ENCODE measurements around the gene STIM1.
"Not testable (repeated sequence)": the region's sequence is repeated elsewhere in the genome, so short reads cannot be mapped to it uniquely, and the experiment has no call there.

Gene STIM1

DNA sequence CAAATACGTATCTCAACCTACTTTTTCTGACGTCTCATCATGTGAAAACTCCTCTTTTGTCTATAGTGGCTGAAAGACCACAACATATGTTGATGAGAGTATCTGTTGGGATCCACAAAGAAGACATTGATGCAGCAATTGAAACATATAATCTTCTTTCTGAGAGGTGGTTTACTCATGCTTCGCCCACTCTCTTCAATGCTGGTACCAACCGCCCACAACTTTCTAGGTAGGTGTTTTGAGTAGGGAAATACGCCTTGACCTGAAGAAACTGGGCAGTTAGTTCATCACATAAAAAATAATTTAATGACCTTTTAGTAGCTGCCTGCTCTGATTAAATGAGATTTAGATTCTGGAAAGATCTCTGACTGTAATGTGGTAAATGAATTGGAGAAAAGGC lies 256.4 kb downstream of the STIM1 start:
- no peak for DNase-seq (ENCODE audit: low read depth in 2 of 2)

DNA sequence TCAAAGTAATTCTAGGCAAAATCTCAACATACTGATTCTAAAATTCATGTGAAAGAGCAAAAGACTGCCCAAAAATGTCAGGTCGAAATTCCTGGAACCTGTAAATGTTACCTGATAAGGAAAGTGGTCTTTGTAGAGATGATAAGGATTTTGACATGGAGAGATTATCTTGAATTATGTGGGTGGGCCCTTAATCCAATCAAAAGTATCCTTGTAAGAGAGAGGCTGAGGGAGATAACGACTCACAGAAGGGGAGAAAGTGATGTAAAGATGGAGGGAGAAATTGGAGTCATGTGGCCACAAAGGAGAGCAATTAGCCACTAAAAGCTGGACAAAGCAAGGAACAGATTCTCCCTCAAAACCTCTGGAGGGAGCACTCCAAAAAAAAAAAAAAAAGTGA lies 259.7 kb downstream of the STIM1 start:
- DNase-seq (ENCODE audit: low read depth in 2 of 2) = no peak

DNA sequence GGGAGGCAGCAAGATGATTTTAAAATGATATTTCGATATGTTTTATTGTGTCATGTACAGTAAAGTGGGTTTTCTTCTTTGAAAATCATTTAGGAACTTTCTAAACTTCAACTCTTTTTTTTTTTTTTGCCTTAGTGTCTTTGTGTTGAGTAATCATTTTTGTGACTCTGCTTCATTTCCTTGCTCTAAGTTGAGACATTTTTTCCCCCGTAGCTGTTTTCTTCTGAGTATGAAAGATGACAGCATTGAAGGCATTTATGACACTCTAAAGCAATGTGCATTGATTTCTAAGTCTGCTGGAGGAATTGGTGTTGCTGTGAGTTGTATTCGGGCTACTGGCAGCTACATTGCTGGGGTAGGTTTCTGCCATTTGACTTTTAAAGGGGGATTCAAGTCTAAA lies 262.6 kb downstream of the STIM1 start:
- no peak for DNase-seq (ENCODE audit: low read depth in 2 of 2)

DNA sequence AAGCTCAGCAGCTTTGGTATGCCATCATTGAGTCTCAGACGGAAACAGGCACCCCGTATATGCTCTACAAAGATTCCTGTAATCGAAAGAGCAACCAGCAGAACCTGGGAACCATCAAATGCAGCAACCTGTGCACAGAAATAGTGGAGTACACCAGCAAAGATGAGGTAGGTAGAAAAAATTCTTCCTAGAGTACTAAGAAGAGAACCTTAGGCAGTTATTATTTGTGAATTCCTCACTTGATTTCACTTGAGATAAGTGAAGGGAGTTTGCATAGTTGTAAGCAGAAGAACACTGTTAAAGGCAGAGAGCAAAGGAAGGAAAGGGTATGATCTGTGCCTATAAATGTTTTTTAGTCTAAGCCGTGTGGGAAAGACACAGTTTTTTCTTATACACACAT lies 267.8 kb downstream of the STIM1 start:
- no peak for DNase-seq (ENCODE audit: low read depth in 2 of 2)

DNA sequence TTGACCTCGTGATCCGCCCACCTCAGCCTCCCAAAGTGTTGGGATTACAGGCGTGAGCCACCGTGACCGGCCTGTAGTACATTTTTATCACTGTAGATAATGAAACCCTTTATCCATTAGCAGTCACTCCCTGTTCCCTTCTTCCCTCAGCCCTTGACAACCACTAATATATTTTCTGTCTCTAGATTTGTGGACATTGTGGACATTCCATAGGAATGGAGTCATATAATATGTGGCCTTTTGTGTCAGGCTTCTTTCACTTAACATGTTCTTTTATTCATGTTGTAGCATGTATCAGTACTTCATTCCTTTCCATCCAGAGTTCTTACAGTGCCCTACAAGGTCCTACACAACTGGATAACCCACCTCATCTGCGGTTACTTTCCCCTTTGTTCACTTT lies 269.7 kb downstream of the STIM1 start:
- DNase-seq (ENCODE audit: low read depth in 2 of 2) = no peak

DNA sequence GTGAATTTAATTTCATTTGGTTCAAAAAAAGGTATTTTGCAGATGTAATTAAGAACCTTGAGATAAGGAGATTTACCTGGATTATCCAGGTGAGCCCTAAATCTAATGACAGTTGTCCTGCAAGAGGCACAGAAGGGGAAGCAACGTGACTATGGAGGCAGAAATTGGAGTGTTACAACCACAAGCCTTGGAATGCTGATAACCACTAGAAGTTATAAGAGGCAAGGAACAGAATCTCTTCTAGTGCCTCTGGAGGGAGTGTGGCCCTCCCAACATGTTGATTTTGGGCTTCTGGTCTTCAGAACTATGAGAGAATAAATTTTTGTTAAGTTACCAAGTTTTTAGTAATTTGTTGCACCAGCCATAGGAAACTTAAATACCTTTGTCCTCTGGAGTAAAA lies 271.9 kb downstream of the STIM1 start:
- no peak for DNase-seq (ENCODE audit: low read depth in 2 of 2)

DNA sequence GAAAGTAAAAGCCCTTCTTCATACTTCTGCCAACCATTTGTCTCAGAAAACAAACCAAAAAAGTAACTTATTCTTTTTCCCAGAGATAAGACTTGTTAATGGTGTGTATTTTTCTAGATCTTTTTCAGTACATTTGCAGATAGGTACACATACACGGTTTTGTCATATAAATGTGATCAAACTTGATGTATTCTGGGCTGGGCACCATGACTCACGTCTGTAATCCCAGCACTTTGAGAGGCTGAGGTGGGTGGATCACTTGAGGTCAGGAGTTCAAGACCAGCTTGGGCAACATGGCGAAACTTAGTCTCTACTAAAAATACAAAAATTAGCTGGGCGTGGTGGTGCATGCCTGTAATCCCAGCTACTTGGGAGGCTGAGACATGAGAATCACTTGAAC lies 274.8 kb downstream of the STIM1 start:
- not testable (repeated sequence) for DNase-seq (ENCODE audit: low read depth in 2 of 2)

DNA sequence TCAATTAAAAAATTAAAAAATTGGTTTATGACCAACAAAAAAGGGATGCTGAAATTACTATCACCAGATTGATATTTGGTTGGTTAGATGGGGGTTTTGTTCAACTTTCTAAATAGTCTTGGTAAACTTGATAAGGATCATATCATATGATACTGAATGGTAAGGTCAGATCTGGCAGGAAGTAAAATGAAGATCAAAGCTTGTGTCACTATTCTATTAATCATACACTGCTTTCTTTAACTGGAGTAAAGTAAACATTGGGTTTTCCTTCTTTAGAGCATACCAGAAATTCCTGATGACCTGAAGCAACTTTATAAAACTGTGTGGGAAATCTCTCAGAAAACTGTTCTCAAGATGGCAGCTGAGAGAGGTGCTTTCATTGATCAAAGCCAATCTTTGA lies 279.3 kb downstream of the STIM1 start:
- DNase-seq (ENCODE audit: low read depth in 2 of 2) = no peak

DNA sequence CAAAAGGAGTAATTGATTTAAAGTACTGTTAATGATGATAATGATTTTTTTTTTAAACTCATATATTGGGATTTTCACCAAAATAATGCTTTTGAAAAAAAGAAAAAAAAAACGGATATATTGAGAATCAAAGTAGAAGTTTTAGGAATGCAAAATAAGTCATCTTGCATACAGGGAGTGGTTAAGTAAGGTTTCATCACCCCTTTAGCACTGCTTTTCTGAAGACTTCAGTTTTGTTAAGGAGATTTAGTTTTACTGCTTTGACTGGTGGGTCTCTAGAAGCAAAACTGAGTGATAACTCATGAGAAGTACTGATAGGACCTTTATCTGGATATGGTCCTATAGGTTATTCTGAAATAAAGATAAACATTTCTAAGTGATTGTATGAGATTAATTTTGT lies 283.0 kb downstream of the STIM1 start:
- DNase-seq (ENCODE audit: low read depth in 2 of 2) = no peak

DNA sequence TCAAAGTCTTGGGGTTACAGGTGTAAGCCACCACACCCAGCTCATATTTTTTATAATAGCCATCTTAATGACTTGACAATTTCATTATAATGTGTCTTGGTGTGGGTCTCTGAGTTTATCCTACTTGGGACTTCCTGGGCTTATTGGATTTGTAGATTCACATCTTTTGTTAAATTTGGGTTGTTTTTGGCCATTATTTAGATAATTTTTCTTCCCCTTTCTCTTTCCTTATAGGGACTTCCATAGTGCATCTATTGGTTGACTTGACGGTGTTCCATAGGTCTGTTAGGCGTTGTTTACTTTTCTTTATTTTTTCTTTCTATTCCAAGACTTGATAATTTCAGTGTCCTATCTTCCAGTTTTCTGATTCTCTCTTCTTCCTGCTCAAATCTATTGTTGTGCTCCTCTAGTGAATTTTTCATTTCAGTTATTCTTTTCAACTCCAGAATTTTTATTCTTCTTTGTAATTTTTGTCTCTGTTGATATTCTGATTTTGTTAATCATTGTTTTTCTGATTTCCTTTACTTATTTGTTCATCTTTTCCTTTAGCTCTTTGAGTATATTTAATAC lies 284.7 kb downstream of the STIM1 start:
- DNase-seq (ENCODE audit: low read depth in 2 of 2) = no peak

Measured in activated CD4-positive, alpha-beta T cell treated with anti-CD3 and anti-CD28 coated beads for 24 hours (primary cell).